Medulla oblongata (tissue), 1 donor: ENCODE measurements around the gene IL15RA.
"Not testable (repeated sequence)": the region's sequence is repeated elsewhere in the genome, so short reads cannot be mapped to it uniquely, and the experiment has no call there.

ENCODE experiments used
- DNase-seq: peaks from one replicate; pipeline ENCODE4 v3.0.0-alpha.2; 2015; ENCODE audit errors: extremely low spot score

Gene IL15RA

GRCh38 chr10:5951167-5951711, 26.1 kb downstream of the IL15RA start:
- DNase-seq = no peak

DNA sequence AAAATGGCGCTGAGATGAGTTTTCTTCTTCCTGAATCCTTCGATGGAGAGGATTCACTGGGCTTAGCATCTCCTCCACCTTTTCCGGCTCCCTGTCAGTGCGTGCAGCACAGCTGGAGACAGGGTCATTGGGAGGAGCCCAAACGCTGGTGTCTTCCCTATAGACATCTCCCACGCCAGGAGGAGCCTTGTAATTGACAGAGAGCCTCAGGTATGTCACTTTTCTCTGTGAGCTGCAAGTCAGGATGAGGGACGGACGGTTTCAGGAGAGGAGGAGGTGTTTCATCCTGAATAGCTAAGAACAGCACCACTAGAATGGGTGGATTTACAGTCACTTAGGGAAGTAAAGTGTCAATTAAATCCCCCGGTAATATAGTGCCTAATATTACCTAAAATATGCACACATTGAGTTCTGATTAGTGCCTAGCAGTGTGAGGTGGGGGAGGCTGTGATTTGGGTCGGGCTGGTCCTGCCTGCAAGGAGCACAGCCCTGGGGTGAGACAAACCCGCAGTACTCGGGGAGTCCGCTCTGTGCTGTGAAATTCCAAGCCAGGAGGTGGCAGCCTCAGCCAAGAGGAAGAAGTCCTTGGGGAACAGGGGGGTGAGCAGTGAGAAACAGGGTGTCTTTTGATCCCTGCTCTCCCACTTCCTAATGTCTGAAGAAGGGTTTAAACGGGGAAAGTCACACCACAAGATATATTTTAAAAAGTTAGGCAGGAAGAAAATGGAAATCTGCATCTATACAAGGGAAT, 28.2 kb downstream of the IL15RA start:
- DNase-seq = peak; percentile 73

GRCh38 chr10:5948208-5948585, 29.1 kb downstream of the IL15RA start:
- DNase-seq = no peak

DNA sequence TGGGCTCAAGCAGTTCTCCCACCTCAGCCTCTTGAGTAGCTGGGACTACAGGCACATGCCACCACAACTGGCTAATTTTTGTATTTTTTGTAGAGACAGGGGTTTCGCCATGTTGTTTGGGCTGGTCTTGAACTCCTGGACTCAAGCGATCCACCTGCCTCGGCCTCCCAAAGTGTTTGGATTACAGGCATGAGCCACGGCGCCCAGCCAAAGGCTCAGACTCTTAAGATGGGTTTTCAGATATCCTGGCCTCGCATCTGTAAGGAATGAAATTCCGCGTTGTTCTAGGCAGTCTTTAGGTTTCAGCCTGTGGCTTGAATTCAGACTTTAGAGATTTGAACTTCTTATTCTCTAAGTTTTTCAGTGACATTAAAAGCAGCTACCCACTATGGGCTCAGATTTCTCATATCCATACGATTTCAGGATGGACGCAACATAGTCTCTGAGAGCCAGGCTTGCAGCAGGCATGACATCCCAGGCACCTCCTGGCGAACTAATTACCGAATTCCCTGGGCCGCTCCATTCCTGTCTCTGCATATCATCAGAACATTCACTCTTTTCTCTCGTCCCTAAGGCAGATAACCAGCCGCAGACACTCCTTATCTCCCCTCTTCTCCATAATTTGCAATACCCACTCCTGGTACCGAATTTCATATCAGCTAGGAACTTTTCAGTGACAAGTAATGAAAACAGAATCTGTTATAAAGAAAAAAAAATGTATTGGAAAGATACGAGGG, 29.7 kb downstream of the IL15RA start:
- no peak for DNase-seq

GRCh38 chr10:5946786-5947185, 30.6 kb downstream of the IL15RA start:
- no peak for DNase-seq

- DNase-seq = not testable (repeated sequence)
Observed at GRCh38 chr10:5946419-5946775, 30.9 kb downstream of the IL15RA start.

DNA sequence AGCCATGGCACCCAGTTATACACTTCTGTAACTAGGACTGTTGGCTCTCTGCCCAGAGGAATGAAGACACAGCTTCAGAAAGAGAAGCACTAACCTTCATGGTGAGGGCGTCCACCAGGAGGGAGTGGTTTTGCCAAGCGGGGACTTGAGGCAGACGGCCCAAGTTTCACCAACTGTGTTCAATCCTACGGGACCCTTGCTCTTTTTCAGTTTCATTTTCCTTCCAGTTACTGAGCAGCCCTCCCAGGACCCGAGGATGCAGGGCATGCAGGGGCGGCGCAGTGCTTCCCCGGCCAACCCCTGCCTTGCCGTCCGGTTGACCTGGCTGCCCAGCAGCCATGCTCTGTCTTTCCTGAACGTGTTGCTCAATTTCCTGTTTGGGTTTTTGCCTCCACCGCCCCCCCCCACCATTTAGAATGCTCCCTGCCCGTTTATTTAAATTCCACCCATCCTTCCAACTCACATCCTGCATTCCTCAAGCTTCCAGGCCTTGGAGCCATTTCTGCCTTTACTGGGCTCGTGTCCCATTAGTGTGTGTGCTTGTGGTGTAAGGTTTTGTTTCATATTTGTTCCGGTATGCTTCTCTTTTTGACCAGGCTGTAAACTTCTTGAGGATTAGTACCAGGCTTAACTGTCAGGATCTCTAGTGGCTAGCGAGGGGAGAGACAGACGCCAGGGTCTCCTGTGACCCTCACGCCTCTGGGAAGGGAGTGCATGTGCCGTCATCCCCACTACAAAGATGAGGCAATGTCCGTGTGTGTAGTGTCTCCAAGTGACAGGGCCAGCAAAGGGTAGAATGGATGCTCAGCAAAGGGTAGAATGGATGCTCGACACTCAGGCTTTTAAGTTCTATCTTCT, 31.6 kb downstream of the IL15RA start:
- peak; percentile 45 for DNase-seq

DNA sequence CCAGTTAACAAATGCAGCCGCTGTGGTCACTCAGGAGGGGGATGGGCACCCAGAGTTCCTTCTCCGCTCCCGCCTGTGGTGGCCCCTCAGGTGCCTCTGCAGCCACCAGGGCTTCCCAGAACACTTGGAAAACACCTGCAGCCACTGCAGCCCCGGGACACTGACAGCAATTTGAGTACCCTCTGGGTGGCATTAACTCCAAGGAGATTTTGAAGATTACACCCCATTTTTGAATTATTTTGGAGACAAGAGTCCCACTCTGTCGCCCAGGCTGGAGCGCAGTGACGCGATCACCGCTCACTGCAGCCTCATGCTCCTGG, 32.2 kb downstream of the IL15RA start:
- no peak for DNase-seq

- DNase-seq = peak; percentile 74
Observed at GRCh38 chr10:5944389-5945189, 32.8 kb downstream of the IL15RA start.

GRCh38 chr10:5943536-5943935, 33.8 kb downstream of the IL15RA start:
- DNase-seq = no peak

DNA sequence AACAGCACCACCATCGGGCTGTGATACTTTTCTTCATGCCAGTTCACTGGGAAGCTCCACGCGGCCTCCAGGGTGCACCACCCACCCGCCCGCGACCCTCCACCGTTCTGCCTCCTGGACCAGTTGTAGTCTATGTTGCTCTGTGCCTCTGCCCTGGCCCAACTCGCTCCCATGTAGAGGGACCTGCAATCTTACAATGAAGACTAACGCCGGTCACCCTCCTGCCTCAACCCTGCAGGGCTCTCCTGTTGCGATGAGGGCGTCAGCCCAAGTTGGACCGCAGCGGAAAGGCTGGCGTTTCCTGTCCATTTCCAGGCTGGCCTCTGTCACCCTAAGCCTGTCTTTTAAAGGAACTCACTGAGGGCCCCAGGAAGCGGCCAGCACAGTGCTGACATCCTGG, 34.9 kb downstream of the IL15RA start:
- peak; percentile 61 for DNase-seq

DNA sequence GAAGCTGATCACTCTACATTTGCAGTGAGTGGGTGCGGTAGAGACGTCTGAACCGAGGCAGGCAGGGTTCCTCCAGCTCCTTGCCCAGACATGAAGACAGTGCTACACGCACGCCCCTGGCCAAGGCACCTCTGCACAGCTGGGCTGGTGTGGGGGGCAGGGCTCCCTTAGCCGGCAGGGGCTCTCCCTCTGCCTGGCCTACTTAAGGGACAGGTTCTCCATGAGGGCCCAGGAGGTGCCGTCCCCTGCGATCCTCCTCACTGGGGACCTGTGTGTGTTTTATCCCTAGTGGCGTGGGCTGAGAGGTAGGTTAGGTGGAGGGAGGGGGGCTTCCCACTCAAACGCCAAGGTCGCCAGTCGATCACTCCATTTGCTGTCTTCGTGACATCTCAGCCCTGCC, 35.3 kb downstream of the IL15RA start:
- no peak for DNase-seq

DNA sequence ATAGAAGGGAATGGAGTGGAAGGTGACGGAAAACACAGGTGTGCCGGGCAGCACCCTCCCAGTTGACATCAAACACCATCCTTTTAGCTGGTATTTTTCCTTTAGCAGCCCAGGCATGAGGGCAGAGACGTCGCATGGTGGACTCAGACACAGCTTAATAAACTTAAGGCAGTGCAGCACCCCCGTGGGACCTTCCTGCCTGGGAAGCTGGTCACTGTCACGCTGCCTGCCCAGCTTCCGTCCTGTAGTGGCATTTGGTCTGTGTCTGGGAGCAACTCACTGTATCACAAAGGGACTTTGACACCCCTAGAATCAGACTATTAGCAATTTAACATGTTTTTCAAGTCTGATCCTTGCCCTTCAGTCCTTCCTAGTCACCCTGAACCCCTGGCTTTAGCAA, 35.8 kb downstream of the IL15RA start:
- no peak for DNase-seq

DNA sequence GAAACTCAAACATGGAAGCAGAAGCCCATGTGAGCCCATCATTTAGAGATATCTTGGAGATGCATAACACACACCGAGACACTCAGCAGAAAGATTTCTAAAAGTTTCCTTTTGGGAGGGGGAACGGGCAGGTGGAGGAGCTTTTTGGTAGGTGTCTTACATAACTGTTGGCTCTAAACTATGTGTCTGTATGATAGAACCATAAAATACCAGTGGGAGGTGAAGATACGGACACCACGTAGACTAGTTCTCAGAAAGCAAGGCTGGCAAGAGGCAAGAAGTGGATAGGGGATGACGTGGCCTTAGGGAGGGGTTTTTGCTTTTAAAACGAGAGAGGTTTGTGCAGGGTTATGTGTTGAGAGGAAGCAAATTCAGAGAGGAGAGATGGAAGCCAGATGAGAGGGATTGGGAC, 36.5 kb downstream of the IL15RA start:
- no peak for DNase-seq

DNA sequence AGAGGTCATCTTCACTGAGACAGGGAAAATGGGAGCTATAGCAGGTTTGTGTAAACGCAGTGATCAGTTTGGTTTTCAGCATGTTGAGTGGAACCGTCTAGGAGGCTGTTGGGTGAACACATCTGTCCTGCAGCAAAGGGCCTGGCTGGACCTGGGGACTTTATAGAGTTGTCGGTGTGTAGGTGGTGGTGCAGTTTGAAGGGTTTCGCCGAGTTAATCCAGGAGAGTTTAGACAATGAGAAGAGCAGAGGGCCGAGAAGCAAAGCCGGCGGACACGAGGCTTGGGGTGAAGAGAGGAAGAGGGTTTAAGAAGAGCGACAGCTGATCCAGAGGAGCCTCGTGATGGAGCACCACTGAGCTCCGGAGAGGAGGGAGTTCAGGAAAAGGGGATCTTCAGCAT, 39.1 kb downstream of the IL15RA start:
- no peak for DNase-seq

GRCh38 chr10:5937016-5937415, 40.3 kb downstream of the IL15RA start:
- no peak for DNase-seq

- DNase-seq = no peak
Observed at GRCh38 chr10:5935628-5936027, 41.7 kb downstream of the IL15RA start.

GRCh38 chr10:5933909-5934546, 43.3 kb downstream of the IL15RA start:
- DNase-seq = no peak

- no peak for DNase-seq
Observed at GRCh38 chr10:5932345-5932744, 45.0 kb downstream of the IL15RA start.

GRCh38 chr10:5930272-5930671, 47.1 kb downstream of the IL15RA start:
- DNase-seq = no peak

GRCh38 chr10:5929442-5929841, 47.9 kb downstream of the IL15RA start:
- no peak for DNase-seq
